Measurements from ENCODE around the gene L1CAM.

The L1CAM gene

GRCh38 chrX:153845195-153845594, 40.8 kb downstream of the L1CAM start:
- Histone ChIP-seq H2AFZ (ENCODE audit: low read depth, low read length, severe bottlenecking) (no peak overlapping the region), H4K20me1 (ENCODE audit: low read depth, low read length) (no peaks in the 10 kb centered on the region), H3K9me2 (replicated peaks; ENCODE audit: insufficient read depth, low read length) (no peaks in the 10 kb centered on the region), H3K27me3 (ENCODE audit: low read length) (no peaks in the 10 kb centered on the region), H3K79me2 (ENCODE audit: insufficient read depth, low read length) (no peaks in the 10 kb centered on the region), H3K36me3 (ENCODE audit: low read length) (no peaks in the 10 kb centered on the region), H3K9me3 (ENCODE audit: insufficient read depth, low read length) (no peaks in the 10 kb centered on the region), H3K9ac (ENCODE audit: low read length) (no peak overlapping the region), H3K27ac (ENCODE audit: low read depth, low read length) (no peak overlapping the region), H3K4me2 (ENCODE audit: low read depth, low read length, poor library complexity, severe bottlenecking) (no peak overlapping the region), H3F3A (ENCODE audit: insufficient read depth) (no peaks in the 10 kb centered on the region), H3K4me3 (ENCODE audit: insufficient read depth, low read length, poor library complexity, severe bottlenecking) (no peak overlapping the region)
- TF ChIP-seq EZH2phosphoT487 (conservative IDR thresholded peaks at IDR 0.05; ENCODE audit: low read length) = no peak
- TF ChIP-seq, protein P1, sequence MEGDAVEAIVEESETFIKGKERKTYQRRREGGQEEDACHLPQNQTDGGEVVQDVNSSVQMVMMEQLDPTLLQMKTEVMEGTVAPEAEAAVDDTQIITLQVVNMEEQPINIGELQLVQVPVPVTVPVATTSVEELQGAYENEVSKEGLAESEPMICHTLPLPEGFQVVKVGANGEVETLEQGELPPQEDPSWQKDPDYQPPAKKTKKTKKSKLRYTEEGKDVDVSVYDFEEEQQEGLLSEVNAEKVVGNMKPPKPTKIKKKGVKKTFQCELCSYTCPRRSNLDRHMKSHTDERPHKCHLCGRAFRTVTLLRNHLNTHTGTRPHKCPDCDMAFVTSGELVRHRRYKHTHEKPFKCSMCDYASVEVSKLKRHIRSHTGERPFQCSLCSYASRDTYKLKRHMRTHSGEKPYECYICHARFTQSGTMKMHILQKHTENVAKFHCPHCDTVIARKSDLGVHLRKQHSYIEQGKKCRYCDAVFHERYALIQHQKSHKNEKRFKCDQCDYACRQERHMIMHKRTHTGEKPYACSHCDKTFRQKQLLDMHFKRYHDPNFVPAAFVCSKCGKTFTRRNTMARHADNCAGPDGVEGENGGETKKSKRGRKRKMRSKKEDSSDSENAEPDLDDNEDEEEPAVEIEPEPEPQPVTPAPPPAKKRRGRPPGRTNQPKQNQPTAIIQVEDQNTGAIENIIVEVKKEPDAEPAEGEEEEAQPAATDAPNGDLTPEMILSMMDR (IDR thresholded peaks at IDR 0.05; ENCODE audit: insufficient read depth, low read length, poor library complexity, severe bottlenecking) = no peak

- Histone ChIP-seq H2AFZ (ENCODE audit: low read depth, low read length, severe bottlenecking) (no peak overlapping the region), H4K20me1 (ENCODE audit: low read depth, low read length) (no peaks in the 10 kb centered on the region), H3K9me3 (ENCODE audit: insufficient read depth, low read length) (no peaks in the 10 kb centered on the region), H3F3A (ENCODE audit: insufficient read depth) (no peaks in the 10 kb centered on the region), H3K9ac (ENCODE audit: low read length) (no peak overlapping the region), H3K4me3 (ENCODE audit: insufficient read depth, low read length, poor library complexity, severe bottlenecking) (no peak overlapping the region), H3K27me3 (ENCODE audit: low read length) (no peaks in the 10 kb centered on the region), H3K27ac (ENCODE audit: low read depth, low read length) (no peak overlapping the region), H3K79me2 (ENCODE audit: insufficient read depth, low read length) (no peaks in the 10 kb centered on the region), H3K4me2 (ENCODE audit: low read depth, low read length, poor library complexity, severe bottlenecking) (no peak overlapping the region), H3K36me3 (ENCODE audit: low read length) (no peaks in the 10 kb centered on the region), H3K9me2 (replicated peaks; ENCODE audit: insufficient read depth, low read length) (no peaks in the 10 kb centered on the region)
- TF ChIP-seq, protein P1 (IDR thresholded peaks at IDR 0.05; ENCODE audit: insufficient read depth, low read length, poor library complexity, severe bottlenecking) = no peak
- TF ChIP-seq EZH2phosphoT487 (conservative IDR thresholded peaks at IDR 0.05; ENCODE audit: low read length) = no peak
Measured at GRCh38 chrX:153844509-153845082, 41.4 kb downstream of the L1CAM start.

GRCh38 chrX:153836921-153837320, 49.1 kb downstream of the L1CAM start:
- H3F3A ChIP-seq (ENCODE audit: insufficient read depth) = no peaks in the 10 kb centered on the region
- H3K9ac ChIP-seq (ENCODE audit: low read length) = no peak overlapping the region
- H3K27me3 ChIP-seq (ENCODE audit: low read length) = no peaks in the 10 kb centered on the region
- H3K9me2 ChIP-seq (replicated peaks; ENCODE audit: insufficient read depth, low read length) = no peaks in the 10 kb centered on the region
- H3K9me3 ChIP-seq (ENCODE audit: insufficient read depth, low read length) = no peaks in the 10 kb centered on the region
- TF ChIP-seq, protein P1 (IDR thresholded peaks at IDR 0.05; ENCODE audit: insufficient read depth, low read length, poor library complexity, severe bottlenecking) = no peak
- TF ChIP-seq EZH2phosphoT487 (conservative IDR thresholded peaks at IDR 0.05; ENCODE audit: low read length) = no peak
- no peaks in the 10 kb centered on the region for H3K79me2 ChIP-seq (ENCODE audit: insufficient read depth, low read length)
- no peak overlapping the region for H3K4me2 ChIP-seq (ENCODE audit: low read depth, low read length, poor library complexity, severe bottlenecking)
- no peaks in the 10 kb centered on the region for H3K36me3 ChIP-seq (ENCODE audit: low read length)
- H4K20me1 ChIP-seq (ENCODE audit: low read depth, low read length) = no peaks in the 10 kb centered on the region
- no peak overlapping the region for H3K4me3 ChIP-seq (ENCODE audit: insufficient read depth, low read length, poor library complexity, severe bottlenecking)
- no peak overlapping the region for H3K27ac ChIP-seq (ENCODE audit: low read depth, low read length)
- H2AFZ ChIP-seq (ENCODE audit: low read depth, low read length, severe bottlenecking) = no peak overlapping the region
